Panc1 (cell line): ENCODE results near the gene MLLT10.

Source experiments
- CTCF ChIP-seq: fragments of 450-650 bp; IDR thresholded peaks from 2 replicates; pipeline ENCODE4 v1.5.1; 2017; ENCODE audit warnings: mild to moderate bottlenecking
- POLR2AphosphoS5 ChIP-seq: IDR thresholded peaks from 2 replicates; pipeline ENCODE4 v1.6.1; 2012; ENCODE audit warnings: mild to moderate bottlenecking, low read depth, low read length, moderate library complexity
- REST ChIP-seq, 2 experiments: IDR thresholded peaks; 2 replicates each; pipeline ENCODE4 v1.6.1; 2011 to 2012; ENCODE audit warnings: low read depth in 2 of 2, control low read depth in 1 of 2, low read length in 1 of 2, mild to moderate bottlenecking in 1 of 2, moderate library complexity in 1 of 2; ENCODE audit not compliant: insufficient read depth in 1 of 2
- SIN3A ChIP-seq: IDR thresholded peaks from 2 replicates; pipeline ENCODE4 v1.6.1; 2012; ENCODE audit warnings: low read depth, mild to moderate bottlenecking, low read length, moderate library complexity, borderline replicate concordance; ENCODE audit not compliant: insufficient read depth

- TF ChIP-seq CTCF (no peak), REST (IDR thresholded peaks at IDR 0.05; ENCODE audit: insufficient read depth in 1 of 2, low read depth in 2 of 2, low read length in 1 of 2) (no peak), POLR2AphosphoS5 (no peak), SIN3A (no peak)
Measured at GRCh38 chr10:21511946-21512572, 22.0 kb upstream of the MLLT10 start.
